Endothelial cell of umbilical vein (primary cell): ENCODE measurements around the gene MINDY4. TPM values are rescaled to one million over a fixed set of nuclear protein-coding genes. Genes with fewer than 3 reads are reported as not detected.

ENCODE experiments used
- BruUV-seq: library from RNA; stranded (reverse); fragments of 400-500 nt; replicated peaks from 2 replicates; lab custom pipeline; 2021; lab: Mats Ljungman, UMichigan
- CTCF ChIA-PET: fragments of 300-600, 350-600 bp; sonication (Branson Sonifier 250); formaldehyde crosslinking; loops from one replicate; lab custom pipeline; 2021; ENCODE audit warnings: antibody characterized with exemption, inconsistent platforms; lab: Charles Lee
- POLR2A ChIA-PET: fragments of 300-600, 350-600 bp; sonication (Branson Sonifier 250); formaldehyde crosslinking; loops from one replicate; lab custom pipeline; 2021; ENCODE audit warnings: antibody characterized with exemption, inconsistent platforms; lab: Charles Lee
- DNase-seq: peaks from one replicate; pipeline ENCODE4 v3.0.0-alpha.2; 2011; ENCODE audit warnings: low read depth, low spot score
- FAIRE-seq: peaks from 2 replicates; lab custom pipeline; 2011; peaks lifted over from hg19 to GRCh38; lab: Jason Lieb, UNC
- H2AFZ ChIP-seq: 2 replicates; pipeline ENCODE4 v1.6.0; 2012; ENCODE audit warnings: low read depth, low read length, control low read depth, inconsistent platforms
- H3K27ac ChIP-seq: 2 replicates; pipeline ENCODE4 v1.5.1; 2011; ENCODE audit warnings: low read depth, mild to moderate bottlenecking, control low read depth, low read length, moderate library complexity; ENCODE audit not compliant: insufficient read depth
- H3K27me3 ChIP-seq, 2 experiments: 2 replicates each; pipeline versions ENCODE4 v1.6.0 to v1.6.1; 2011; ENCODE audit warnings: low read length in 2 of 2, mixed read lengths in 1 of 2; ENCODE audit not compliant: control insufficient read depth in 2 of 2, insufficient read depth in 2 of 2
- H3K36me3 ChIP-seq, 2 experiments: 2 replicates in 1 of 2; 3 replicates in 1 of 2; pipeline ENCODE4 v1.5.1; 2011; ENCODE audit warnings: low read length in 2 of 2, mild to moderate bottlenecking in 1 of 2, moderate library complexity in 1 of 2; ENCODE audit not compliant: control insufficient read depth in 2 of 2, insufficient read depth in 2 of 2; ENCODE audit errors: extremely low read depth in 1 of 2
- H3K4me1 ChIP-seq: 3 replicates; pipeline ENCODE4 v1.5.1; 2011; ENCODE audit warnings: mild to moderate bottlenecking, low read length; ENCODE audit not compliant: control insufficient read depth, insufficient read depth; ENCODE audit errors: extremely low read depth
- H3K4me2 ChIP-seq: 2 replicates; pipeline ENCODE4 v1.6.1; 2011; ENCODE audit warnings: low read length, control low read depth, mixed read lengths; ENCODE audit not compliant: insufficient read depth
- H3K4me3 ChIP-seq, 3 experiments: fragments of 200-600 bp in 1 of 3; sonication (generic), shearing (Covaris generic) in 1 of 3; replicated peaks in 1 of 3; 2 replicates each; pipeline ENCODE4 v1.5.1; 2011 to 2016; ENCODE audit warnings: control low read depth in 3 of 3, low read length in 3 of 3, mild to moderate bottlenecking in 2 of 3, inconsistent platforms in 1 of 3, low read depth in 1 of 3, moderate library complexity in 1 of 3; ENCODE audit not compliant: insufficient read depth in 1 of 3
- H3K79me2 ChIP-seq: 2 replicates; pipeline ENCODE4 v1.6.0; 2012; ENCODE audit warnings: low read length, inconsistent platforms; ENCODE audit not compliant: control insufficient read depth, insufficient read depth
- H3K9ac ChIP-seq: replicated peaks from 2 replicates; pipeline ENCODE3; 2011; ENCODE audit warnings: low read length, control low read depth; ENCODE audit not compliant: insufficient read depth; ENCODE audit errors: extremely low read depth
- H3K9me1 ChIP-seq: replicated peaks from 3 replicates; pipeline ENCODE4 v1.6.0; 2011; ENCODE audit warnings: mild to moderate bottlenecking, low read length; ENCODE audit not compliant: control insufficient read depth, insufficient read depth; ENCODE audit errors: extremely low read depth
- H3K9me3 ChIP-seq: replicated peaks from 2 replicates; pipeline ENCODE4 v1.5.1; 2012; ENCODE audit warnings: low read length, inconsistent platforms; ENCODE audit not compliant: control insufficient read depth, insufficient read depth
- H4K20me1 ChIP-seq: replicated peaks from 2 replicates; pipeline ENCODE3; 2011; ENCODE audit warnings: mild to moderate bottlenecking, low read length; ENCODE audit not compliant: control insufficient read depth, insufficient read depth; ENCODE audit errors: extremely low read depth
- CTCF ChIP-seq, 2 donors: IDR thresholded peaks; 1 replicate in 1 of 2; 2 replicates in 1 of 2; pipeline ENCODE4 v1.5.1; 2011; ENCODE audit warnings: low read length in 2 of 2, mild to moderate bottlenecking in 2 of 2, moderate library complexity in 2 of 2, control low read depth in 1 of 2, inconsistent platforms in 1 of 2, low read depth in 1 of 2; ENCODE audit not compliant: insufficient read depth in 1 of 2; ENCODE audit errors: extremely low read depth in 1 of 2
- EZH2 ChIP-seq: IDR thresholded peaks from 2 replicates; pipeline ENCODE4 v1.6.1; 2012; ENCODE audit warnings: borderline replicate concordance, low read depth, mild to moderate bottlenecking, moderate library complexity, low read length, inconsistent platforms; ENCODE audit not compliant: severe bottlenecking
- FOS ChIP-seq: IDR thresholded peaks from 2 replicates; pipeline ENCODE4 v1.6.1; 2011; ENCODE audit warnings: mild to moderate bottlenecking, low read length, moderate library complexity, borderline replicate concordance; ENCODE audit not compliant: insufficient read depth
- GATA2 ChIP-seq: IDR thresholded peaks from 2 replicates; pipeline ENCODE4 v1.7.0; 2011; ENCODE audit warnings: low read depth, mild to moderate bottlenecking, moderate library complexity, mixed read lengths, low read length; ENCODE audit not compliant: insufficient read length, insufficient read depth
- JUN ChIP-seq: IDR thresholded peaks from 2 replicates; pipeline ENCODE4 v1.6.1; 2011; ENCODE audit warnings: borderline replicate concordance, low read depth; ENCODE audit not compliant: insufficient read length, insufficient read depth
- MAX ChIP-seq: IDR thresholded peaks from 2 replicates; pipeline ENCODE4 v1.6.1; 2011; ENCODE audit not compliant: insufficient read depth, insufficient read length
- MYC ChIP-seq: IDR thresholded peaks from one replicate; pipeline ENCODE4 v1.6.1; 2011; ENCODE audit warnings: mild to moderate bottlenecking, low read depth, low read length
- POLR2A ChIP-seq: IDR thresholded peaks from 2 replicates; pipeline ENCODE4 v1.6.1; 2012; ENCODE audit warnings: low read depth, mild to moderate bottlenecking, control low read depth, low read length
- POLR2AphosphoS5 ChIP-seq: IDR thresholded peaks from 2 replicates; pipeline ENCODE4 v1.6.1; 2012; ENCODE audit warnings: low read depth, mild to moderate bottlenecking, control low read depth, low read length, moderate library complexity; ENCODE audit not compliant: insufficient read depth
- dilution Hi-C: fragments of 300-500 bp; cut with MboI; formaldehyde crosslinking; loops from one replicate; pipeline ENCODE4 v1.15.0; 2019; ENCODE audit warnings: low sequenced_read_pairs; ENCODE audit not compliant: extremely low pct_ligation_motif_present
- intact Hi-C: fragments of 100-400 bp; cut with micrococcal nuclease; formaldehyde crosslinking; loops from one replicate; pipeline ENCODE4 v1.10.0; 2022
- polyA plus RNA-seq, 4 experiments: library from polyadenylated mRNA; depleted of rRNA in 3 of 4; stranded (reverse) in 3 of 4; unstranded in 1 of 4; fragments of >200 nt; gene quantifications; 2 replicates each; pipeline versions ENCODE4 v1.2.1 to v1.2.3, GENCODE V29; 2011 to 2012; ENCODE audit warnings: missing spikeins in 1 of 4
- total RNA-seq: library from RNA; stranded (reverse); gene quantifications from 2 replicates; pipeline ENCODE4 v1.2.3, GENCODE V29; 2021

MINDY4 gene
- total and polyA plus RNA-seq, 2 donors (not counting 3 experiments of a cell fraction or from before 2014, with no cell fraction given): 2.2 to 4.7 TPM

GRCh38 chr7:30914596-30914995 lies 143.4 kb downstream of the MINDY4 start:
- Histone ChIP-seq H3K79me2 (no peaks in the 10 kb centered on the region), H3K9me1 (no peaks in the 10 kb centered on the region), H3K27ac (no peak overlapping the region), H3K4me3 (peak overlapping the region in 1 of 3 experiments; percentile 39), H4K20me1 (no peaks in the 10 kb centered on the region), H3K9me3 (no peaks in the 10 kb centered on the region), H3K36me3 (no peaks in the 10 kb centered on the region), H3K27me3 (no peaks in the 10 kb centered on the region), H2AFZ (no peak overlapping the region), H3K4me2 (no peak overlapping the region), H3K9ac (no peak overlapping the region), H3K4me1 (peaks cover 9% of the 10 kb centered on the region)
- FAIRE-seq: peak; percentile 24
- TF ChIP-seq FOS: peak; percentile 33
- TF ChIP-seq MYC: no peak
- no TSS peak for BruUV-seq
- CTCF ChIA-PET: interaction anchor here (1.1 to 1.7 kb wide), 2 partner anchors 113 to 208 kb away, joined by 4 read pairs; no protein-coding TSS in a partner anchor
- intact Hi-C loops: no loop called here
- dilution Hi-C loops: no loop called here
- DNase-seq: no peak
- POLR2A ChIA-PET: no interaction called here

GRCh38 chr7:30915005-30915601 lies 143.9 kb downstream of the MINDY4 start:
- Histone ChIP-seq H3K79me2 (no peaks in the 10 kb centered on the region), H3K4me2 (no peak overlapping the region), H2AFZ (no peak overlapping the region), H3K9me1 (no peaks in the 10 kb centered on the region), H3K4me3 (peak overlapping the region in 1 of 3 experiments; percentile 39), H4K20me1 (no peaks in the 10 kb centered on the region), H3K27me3 (no peaks in the 10 kb centered on the region), H3K9ac (no peak overlapping the region), H3K36me3 (no peaks in the 10 kb centered on the region), H3K4me1 (peaks cover 14% of the 10 kb centered on the region), H3K27ac (no peak overlapping the region), H3K9me3 (no peaks in the 10 kb centered on the region)
- CTCF ChIA-PET: no interaction called here
- no peak for DNase-seq
- FAIRE-seq: peak; percentile 21
- POLR2A ChIA-PET: no interaction called here
- BruUV-seq: no TSS peak
- intact Hi-C loops: no loop called here
- dilution Hi-C loops: no loop called here
- TF ChIP-seq EZH2: no peak
- TF ChIP-seq GATA2: no peak
- no peak for TF ChIP-seq POLR2A
- no peak for TF ChIP-seq POLR2AphosphoS5
- no peak for TF ChIP-seq MYC
- no peak for TF ChIP-seq MAX
- TF ChIP-seq JUN: no peak
- no peak for TF ChIP-seq CTCF (IDR thresholded peaks at IDR 0.05; ENCODE audit: extremely low read depth in 1 of 2, insufficient read depth in 1 of 2, low read depth in 1 of 2, low read length in 2 of 2)
- TF ChIP-seq FOS: no peak
